Measurements from ENCODE around the gene CBX8. TPM values are rescaled to one million over a fixed set of nuclear protein-coding genes. Genes with fewer than 3 reads are reported as not detected.

Gene CBX8
- total and polyA plus RNA-seq, 2 donors (not counting 3 experiments of a cell fraction or from before 2014, with no cell fraction given): 0.69 to 3.1 TPM

DNA sequence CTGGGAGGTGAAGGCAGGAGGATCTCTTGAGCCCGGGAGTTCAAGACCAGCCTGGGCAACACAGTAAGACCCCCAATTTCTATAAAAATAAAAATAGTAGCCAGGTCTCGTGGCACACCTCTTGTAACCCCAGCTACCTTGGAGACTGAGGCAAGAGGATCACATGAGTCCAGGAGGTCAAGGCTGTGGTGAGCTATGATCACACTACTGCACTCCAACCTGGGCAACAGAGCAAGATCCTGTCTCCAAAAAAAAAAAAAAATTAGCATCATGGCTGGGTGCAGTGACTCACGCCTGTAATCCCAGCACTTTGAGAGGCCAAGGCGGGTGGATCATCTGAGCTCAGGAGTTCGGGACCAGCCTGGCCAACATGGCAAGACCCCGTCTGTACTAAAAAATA lies 25.6 kb downstream of the CBX8 start:
- no TSS peak for BruUV-seq (replicated peaks)
- Histone ChIP-seq H3K9me3 (replicated peaks; ENCODE audit: control insufficient read depth, insufficient read depth, low read length) (no peaks in the 10 kb centered on the region), H3K9me1 (replicated peaks; ENCODE audit: control insufficient read depth, extremely low read depth, insufficient read depth, low read length) (no peaks in the 10 kb centered on the region), H4K20me1 (replicated peaks; ENCODE audit: control insufficient read depth, extremely low read depth, insufficient read depth, low read length) (no peaks in the 10 kb centered on the region), H3K27ac (ENCODE audit: insufficient read depth, low read depth, low read length) (no peak overlapping the region), H3K4me3 (replicated peaks in 1 of 3; ENCODE audit: insufficient read depth in 1 of 3, low read depth in 1 of 3, low read length in 3 of 3) (no peak overlapping the region), H3K4me1 (ENCODE audit: control insufficient read depth, extremely low read depth, insufficient read depth, low read length) (peaks cover 4% of the 10 kb centered on the region), H3K79me2 (ENCODE audit: control insufficient read depth, insufficient read depth, low read length) (no peaks in the 10 kb centered on the region), H3K36me3 (ENCODE audit: control insufficient read depth in 2 of 2, extremely low read depth in 1 of 2, insufficient read depth in 2 of 2, low read length in 2 of 2) (no peaks in the 10 kb centered on the region), H3K9ac (replicated peaks; ENCODE audit: extremely low read depth, insufficient read depth, low read length) (no peak overlapping the region), H3K27me3 (ENCODE audit: control insufficient read depth in 2 of 2, insufficient read depth in 2 of 2, low read length in 2 of 2) (peaks cover 12 to 15% of the 10 kb centered on the region in 2 experiments), H2AFZ (ENCODE audit: low read depth, low read length) (no peak overlapping the region), H3K4me2 (ENCODE audit: insufficient read depth, low read length) (no peak overlapping the region)
- dilution Hi-C loops (cut with MboI; ENCODE audit: extremely low pct_ligation_motif_present, low sequenced_read_pairs) (no loop called here), intact Hi-C loops (cut with micrococcal nuclease) (no loop called here)
- TF ChIP-seq, protein P1, sequence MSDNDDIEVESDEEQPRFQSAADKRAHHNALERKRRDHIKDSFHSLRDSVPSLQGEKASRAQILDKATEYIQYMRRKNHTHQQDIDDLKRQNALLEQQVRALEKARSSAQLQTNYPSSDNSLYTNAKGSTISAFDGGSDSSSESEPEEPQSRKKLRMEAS (IDR thresholded peaks at IDR 0.05; ENCODE audit: insufficient read depth, insufficient read length): no peak
- DNase-seq (ENCODE audit: low read depth, low spot score) (no peak), FAIRE-seq (no peak)
- CTCF ChIA-PET: interaction anchor here (1.0 to 1.2 kb wide), 2 partner anchors 18 to 40 kb away, joined by 3 read pairs; no protein-coding TSS in a partner anchor
- POLR2A ChIA-PET: no interaction called here

DNA sequence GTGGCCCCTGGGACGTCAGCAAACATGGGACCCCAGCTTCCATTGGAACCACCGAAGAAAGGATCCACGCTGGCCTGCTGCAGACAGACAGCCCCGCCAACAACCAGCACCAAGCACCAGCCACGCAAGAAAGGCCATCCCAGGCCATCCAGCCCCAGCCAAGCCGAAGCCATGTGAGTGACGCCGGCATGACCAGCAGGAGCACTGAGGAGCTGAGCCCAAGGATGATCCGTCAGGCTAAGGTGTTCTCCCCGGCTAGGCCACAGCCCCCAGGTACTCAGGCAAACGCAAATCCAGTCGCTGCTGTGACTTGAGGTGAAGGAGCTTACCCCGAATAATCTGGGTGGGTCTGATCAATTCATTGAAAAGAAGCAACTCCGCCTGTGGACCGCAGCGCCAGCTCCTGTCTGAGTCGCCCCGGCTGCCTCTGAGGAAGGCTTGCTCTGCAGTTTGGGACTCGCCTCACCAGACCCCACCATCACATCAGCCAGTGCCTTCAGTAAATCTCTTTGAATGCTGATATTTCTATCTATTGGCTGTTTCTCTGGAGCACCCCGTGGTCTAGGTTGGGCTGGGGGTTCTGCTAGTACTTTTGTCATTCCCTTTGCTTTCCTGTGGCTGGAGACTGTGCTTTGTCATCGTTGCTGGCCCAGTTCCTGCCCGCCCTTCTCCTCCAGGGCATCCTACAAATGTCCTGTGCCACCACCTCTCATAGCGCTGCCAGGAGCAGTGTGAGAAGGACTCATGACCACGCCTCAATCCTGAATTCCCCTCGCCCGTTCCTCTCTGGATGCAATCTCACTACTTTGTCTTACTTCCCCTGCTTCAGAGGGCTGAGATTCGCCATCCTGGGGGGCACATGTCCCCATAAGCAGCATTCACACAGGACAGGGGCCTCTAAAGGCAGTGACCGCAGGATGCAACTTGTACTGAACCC lies 27.0 kb downstream of the CBX8 start:
- FAIRE-seq: no peak
- Histone ChIP-seq H3K27me3 (ENCODE audit: control insufficient read depth in 2 of 2, insufficient read depth in 2 of 2, low read length in 2 of 2) (peaks cover 5 to 14% of the 10 kb centered on the region in 2 experiments), H3K4me3 (replicated peaks in 1 of 3; ENCODE audit: insufficient read depth in 1 of 3, low read depth in 1 of 3, low read length in 3 of 3) (no peak overlapping the region), H3K4me1 (ENCODE audit: control insufficient read depth, extremely low read depth, insufficient read depth, low read length) (no peaks in the 10 kb centered on the region), H3K9me1 (replicated peaks; ENCODE audit: control insufficient read depth, extremely low read depth, insufficient read depth, low read length) (no peaks in the 10 kb centered on the region), H3K27ac (ENCODE audit: insufficient read depth, low read depth, low read length) (no peak overlapping the region), H2AFZ (ENCODE audit: low read depth, low read length) (no peak overlapping the region), H3K36me3 (ENCODE audit: control insufficient read depth in 2 of 2, extremely low read depth in 1 of 2, insufficient read depth in 2 of 2, low read length in 2 of 2) (no peaks in the 10 kb centered on the region), H4K20me1 (replicated peaks; ENCODE audit: control insufficient read depth, extremely low read depth, insufficient read depth, low read length) (no peaks in the 10 kb centered on the region), H3K9ac (replicated peaks; ENCODE audit: extremely low read depth, insufficient read depth, low read length) (no peak overlapping the region), H3K4me2 (ENCODE audit: insufficient read depth, low read length) (no peak overlapping the region), H3K79me2 (ENCODE audit: control insufficient read depth, insufficient read depth, low read length) (no peaks in the 10 kb centered on the region), H3K9me3 (replicated peaks; ENCODE audit: control insufficient read depth, insufficient read depth, low read length) (no peaks in the 10 kb centered on the region)
- TF ChIP-seq POLR2A (IDR thresholded peaks at IDR 0.05; ENCODE audit: low read depth, low read length) (no peak), GATA2 (IDR thresholded peaks at IDR 0.05; ENCODE audit: insufficient read depth, insufficient read length, low read depth, low read length) (no peak), FOS (IDR thresholded peaks at IDR 0.05; ENCODE audit: borderline replicate concordance, insufficient read depth, low read length) (no peak), JUN (IDR thresholded peaks at IDR 0.05; ENCODE audit: borderline replicate concordance, insufficient read depth, insufficient read length, low read depth) (no peak), POLR2AphosphoS5 (IDR thresholded peaks at IDR 0.05; ENCODE audit: insufficient read depth, low read depth, low read length) (no peak), MYC (IDR thresholded peaks at IDR 0.05; ENCODE audit: low read depth, low read length) (no peak), EZH2 (IDR thresholded peaks at IDR 0.05; ENCODE audit: borderline replicate concordance, low read depth, low read length, severe bottlenecking) (no peak)
- TF ChIP-seq, protein P1 (IDR thresholded peaks at IDR 0.05; ENCODE audit: insufficient read depth, insufficient read length): no peak
- TF ChIP-seq, protein P2, sequence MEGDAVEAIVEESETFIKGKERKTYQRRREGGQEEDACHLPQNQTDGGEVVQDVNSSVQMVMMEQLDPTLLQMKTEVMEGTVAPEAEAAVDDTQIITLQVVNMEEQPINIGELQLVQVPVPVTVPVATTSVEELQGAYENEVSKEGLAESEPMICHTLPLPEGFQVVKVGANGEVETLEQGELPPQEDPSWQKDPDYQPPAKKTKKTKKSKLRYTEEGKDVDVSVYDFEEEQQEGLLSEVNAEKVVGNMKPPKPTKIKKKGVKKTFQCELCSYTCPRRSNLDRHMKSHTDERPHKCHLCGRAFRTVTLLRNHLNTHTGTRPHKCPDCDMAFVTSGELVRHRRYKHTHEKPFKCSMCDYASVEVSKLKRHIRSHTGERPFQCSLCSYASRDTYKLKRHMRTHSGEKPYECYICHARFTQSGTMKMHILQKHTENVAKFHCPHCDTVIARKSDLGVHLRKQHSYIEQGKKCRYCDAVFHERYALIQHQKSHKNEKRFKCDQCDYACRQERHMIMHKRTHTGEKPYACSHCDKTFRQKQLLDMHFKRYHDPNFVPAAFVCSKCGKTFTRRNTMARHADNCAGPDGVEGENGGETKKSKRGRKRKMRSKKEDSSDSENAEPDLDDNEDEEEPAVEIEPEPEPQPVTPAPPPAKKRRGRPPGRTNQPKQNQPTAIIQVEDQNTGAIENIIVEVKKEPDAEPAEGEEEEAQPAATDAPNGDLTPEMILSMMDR (IDR thresholded peaks at IDR 0.05; ENCODE audit: extremely low read depth in 1 of 2, insufficient read depth in 1 of 2, low read depth in 1 of 2, low read length in 2 of 2): no peak
- no peak for DNase-seq (ENCODE audit: low read depth, low spot score)
- no TSS peak for BruUV-seq (replicated peaks)
- dilution Hi-C loops (cut with MboI; ENCODE audit: extremely low pct_ligation_motif_present, low sequenced_read_pairs): no loop called here
- POLR2A ChIA-PET: no interaction called here
- intact Hi-C loops (cut with micrococcal nuclease): no loop called here
- CTCF ChIA-PET: no interaction called here
